ENCODE data around the gene C11orf68. TPM values are rescaled to one million over a fixed set of nuclear protein-coding genes. Genes with fewer than 3 reads are reported as not detected.

Gene C11orf68
- total RNA-seq, 3 donors from 2014 or later, result 24.9 to 42.2 (median 28.8) TPM

DNA sequence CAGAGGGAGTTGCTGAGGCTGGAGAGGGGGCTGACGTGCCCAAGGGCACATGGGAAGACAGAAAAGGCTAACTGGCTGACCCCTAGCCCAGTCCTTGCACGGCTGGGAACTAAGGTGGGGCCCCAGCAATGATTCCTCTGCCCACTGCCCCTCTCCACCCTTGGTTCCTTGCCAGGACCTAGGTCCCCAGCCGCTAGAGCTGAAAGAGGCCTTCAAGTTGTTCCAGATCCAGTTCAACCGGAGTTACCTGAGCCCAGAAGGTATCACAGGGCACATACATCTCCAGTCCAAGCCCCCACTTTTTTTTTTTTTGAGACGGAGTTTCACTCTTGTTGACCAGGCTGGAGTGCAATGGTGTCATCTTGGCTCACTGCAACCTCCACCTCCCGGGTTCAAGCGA lies 38.8 kb downstream of the C11orf68 start:
- intact Hi-C loops (cut with DNase I, micrococcal nuclease), result loop anchor here (10.0 kb wide), 1 partner anchor 105 kb away; no protein-coding TSS in a partner anchor
- no peak for DNase-seq

DNA sequence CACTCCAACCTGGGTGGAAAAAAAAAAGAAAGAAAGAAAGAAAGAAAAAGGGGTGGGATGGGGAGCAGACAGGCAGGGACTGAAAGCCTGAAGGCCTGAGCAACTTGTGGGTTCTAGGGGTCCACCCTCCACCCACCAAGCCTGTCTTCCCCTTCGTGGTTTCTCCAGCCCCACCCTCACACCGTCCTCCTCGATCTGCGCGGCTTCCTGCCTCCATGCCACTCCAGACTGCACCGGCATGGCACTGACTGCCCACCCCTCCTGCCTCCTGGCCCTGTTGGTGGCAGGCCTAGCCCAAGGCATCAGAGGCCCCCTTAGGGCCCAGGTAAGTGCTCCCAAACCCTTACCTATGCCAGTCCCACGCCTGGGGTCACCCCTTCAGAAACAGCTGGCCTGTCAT lies 39.2 kb downstream of the C11orf68 start, which contains the start of gene CTSW:
CTSW (plus strand) TSS at position 221 of the 400 bp plus-strand sequence; CDS start at position 239, 18 bp downstream.
- no peaks in the 10 kb centered on the region for H3K9me3 ChIP-seq
- H3K36me3 ChIP-seq (ENCODE audit: low read depth), result no peaks in the 10 kb centered on the region
- no peaks in the 10 kb centered on the region for H3K4me1 ChIP-seq (ENCODE audit: low read depth)
- peak; percentile 38 for ATAC-seq
- intact Hi-C loops (cut with DNase I, micrococcal nuclease), result loop anchor here (10.0 kb wide), 1 partner anchor 105 kb away; no protein-coding TSS in a partner anchor
- no peak for TF ChIP-seq CTCF (IDR thresholded peaks at IDR 0.05)
- peak in 1 of 3 donors; percentile 51 for DNase-seq
- no peak within 1 kb of the TSS for H3K4me3 ChIP-seq

More for the DNA sequence above, 38.8 kb downstream of the C11orf68 start:
- H3K4me1 ChIP-seq (ENCODE audit: low read depth), result peaks cover 2% of the 10 kb centered on the region
- no peak for TF ChIP-seq CTCF (IDR thresholded peaks at IDR 0.05)
- ATAC-seq, result no peak
- H3K9me3 ChIP-seq, result no peaks in the 10 kb centered on the region
- H3K36me3 ChIP-seq (ENCODE audit: low read depth), result no peaks in the 10 kb centered on the region
- H3K4me3 ChIP-seq, result no peak overlapping the region

GRCh38 chr11:65873318-65874156 lies 45.3 kb downstream of the C11orf68 start:
- ATAC-seq (peak; percentile 98), DNase-seq (peak; percentile 97 to 99 (median 98))
- no peak for TF ChIP-seq CTCF (IDR thresholded peaks at IDR 0.05)
- Histone ChIP-seq H3K4me1 (ENCODE audit: low read depth) (peaks cover 10% of the 10 kb centered on the region), H3K4me3 (no peak overlapping the region), H3K36me3 (ENCODE audit: low read depth) (peaks cover 4% of the 10 kb centered on the region), H3K9me3 (no peaks in the 10 kb centered on the region)
- intact Hi-C loops (cut with DNase I, micrococcal nuclease), result no loop called here

GRCh38 chr11:65872586-65873317 lies 46.1 kb downstream of the C11orf68 start, which contains the start of gene EFEMP2:
Gene EFEMP2, minus strand, starts transcription at chr11:65872800. Its CDS starts 446 bp downstream, at chr11:65872354.
- Histone ChIP-seq H3K4me1 (ENCODE audit: low read depth) (peaks cover 10% of the 10 kb centered on the region), H3K4me3 (no peak within 1 kb of the TSS), H3K36me3 (ENCODE audit: low read depth) (peaks cover 4% of the 10 kb centered on the region), H3K9me3 (no peaks in the 10 kb centered on the region)
- DNase-seq (peak in 2 of 3 donors; percentile 61 to 69), ATAC-seq (peak; percentile 2)
- intact Hi-C loops (cut with DNase I, micrococcal nuclease), result no loop called here
- no peak for TF ChIP-seq CTCF (IDR thresholded peaks at IDR 0.05)

GRCh38 chr11:65871811-65872548 lies 46.9 kb downstream of the C11orf68 start:
- peak in 2 of 3 donors; percentile 54 to 58 for DNase-seq
- no peak overlapping the region for H3K4me3 ChIP-seq
- no peaks in the 10 kb centered on the region for H3K9me3 ChIP-seq
- peaks cover 4% of the 10 kb centered on the region for H3K36me3 ChIP-seq (ENCODE audit: low read depth)
- no peak for ATAC-seq
- peaks cover 10% of the 10 kb centered on the region for H3K4me1 ChIP-seq (ENCODE audit: low read depth)
- TF ChIP-seq CTCF (IDR thresholded peaks at IDR 0.05), result no peak
- intact Hi-C loops (cut with DNase I, micrococcal nuclease), result no loop called here
